Muscle layer of colon (tissue), 2 donors: ENCODE measurements around the gene FAM229B.

Source experiments
- H3K27ac ChIP-seq: one replicate; pipeline ENCODE4 v1.7.0; 2013; ENCODE audit warnings: low read depth, mild to moderate bottlenecking, low read length, moderate library complexity
- H3K27me3 ChIP-seq, 2 donors: one replicate each; pipeline ENCODE4 v1.7.0; 2013; ENCODE audit warnings: low read length in 2 of 2, mild to moderate bottlenecking in 2 of 2; ENCODE audit not compliant: insufficient read depth in 2 of 2, control insufficient read depth in 1 of 2
- H3K36me3 ChIP-seq: one replicate; pipeline ENCODE4 v1.7.0; 2013; ENCODE audit warnings: mild to moderate bottlenecking, low read length; ENCODE audit not compliant: insufficient read depth
- H3K4me1 ChIP-seq: one replicate; pipeline ENCODE4 v1.7.0; 2013; ENCODE audit warnings: mild to moderate bottlenecking, low read length; ENCODE audit not compliant: insufficient read depth
- H3K4me3 ChIP-seq, 2 donors: one replicate each; pipeline ENCODE4 v1.7.0; 2013; ENCODE audit warnings: low read length in 2 of 2, low read depth in 1 of 2, mild to moderate bottlenecking in 1 of 2, moderate library complexity in 1 of 2
- H3K9ac ChIP-seq: one replicate; pipeline ENCODE4 v1.7.0; 2013; ENCODE audit warnings: low read length
- H3K9me3 ChIP-seq: one replicate; pipeline ENCODE4 v1.7.0; 2013; ENCODE audit warnings: mild to moderate bottlenecking, low read length
- donor health status: abdominal sarcoma.
- donor health status: Adenocarcinoma of cecum.

FAM229B gene

GRCh38 chr6:112149236-112149635, 61.8 kb downstream of the FAM229B start:
- Histone ChIP-seq H3K27ac (peak overlapping the region; percentile 40), H3K36me3 (peaks cover 65% of the 10 kb centered on the region), H3K4me1 (peaks cover 14% of the 10 kb centered on the region)

GRCh38 chr6:112149719-112150263, 62.4 kb downstream of the FAM229B start:
- H3K27me3 ChIP-seq = no peaks in the 10 kb centered on the region
- H3K9ac ChIP-seq = no peak overlapping the region
- H3K9me3 ChIP-seq = no peaks in the 10 kb centered on the region
- H3K4me3 ChIP-seq = no peak overlapping the region
- peaks cover 14% of the 10 kb centered on the region for H3K4me1 ChIP-seq
- H3K36me3 ChIP-seq = peaks cover 65% of the 10 kb centered on the region
- peak overlapping the region; percentile 40 for H3K27ac ChIP-seq

More at GRCh38 chr6:112149236-112149635, 61.8 kb downstream of the FAM229B start:
- no peak overlapping the region for H3K9ac ChIP-seq
- no peaks in the 10 kb centered on the region for H3K27me3 ChIP-seq
- H3K9me3 ChIP-seq = no peaks in the 10 kb centered on the region
- no peak overlapping the region for H3K4me3 ChIP-seq

- H3K4me3 ChIP-seq = no peak overlapping the region
- peaks cover 65% of the 10 kb centered on the region for H3K36me3 ChIP-seq
- H3K27ac ChIP-seq = peak overlapping the region; percentile 65
- H3K9ac ChIP-seq = no peak overlapping the region
- H3K4me1 ChIP-seq = peaks cover 14% of the 10 kb centered on the region
- H3K27me3 ChIP-seq = no peaks in the 10 kb centered on the region
- no peaks in the 10 kb centered on the region for H3K9me3 ChIP-seq
Observed at GRCh38 chr6:112150363-112150762, 63.0 kb downstream of the FAM229B start.
